ENCODE measurements around the gene OSBPL6.

DNA sequence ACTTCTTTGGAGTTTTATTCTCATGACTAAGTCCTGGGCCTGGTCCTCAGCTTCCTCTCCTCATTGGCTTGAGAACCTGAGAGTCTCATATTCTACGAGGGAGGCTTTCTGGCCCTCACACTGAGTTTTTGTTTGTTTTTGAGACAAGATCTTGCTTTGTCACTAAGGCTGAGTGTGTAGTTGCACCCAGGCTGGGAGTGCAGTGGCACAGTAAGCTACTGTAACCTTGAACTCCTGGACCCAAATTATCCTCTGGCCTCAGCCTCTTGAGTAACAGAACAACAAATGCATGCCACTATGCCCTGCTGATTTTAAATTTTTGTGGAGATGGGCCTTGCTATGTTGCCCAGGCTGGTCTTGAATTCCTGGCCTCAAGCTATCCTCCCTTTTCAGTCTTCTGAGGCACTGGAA lies 234.1 kb downstream of the OSBPL6 start:
- no peak for TF ChIP-seq POLR2A (IDR thresholded peaks at IDR 0.05)
- TF ChIP-seq POLR2AphosphoS5 (IDR thresholded peaks at IDR 0.05) = no peak
- no peak for TF ChIP-seq CTCF (IDR thresholded peaks at IDR 0.05 in 8 of 11, conservative IDR thresholded peaks at IDR 0.05 in 3 of 11)
